HEK293 (cell line): Measurements from ENCODE around the gene RBCK1.
"Not testable (repeated sequence)": the region's sequence is repeated elsewhere in the genome, so short reads cannot be mapped to it uniquely, and the experiment has no call there.

Experiments used
- CTCF ChIA-PET: fragments of 350-600 bp; formaldehyde crosslinking; extraction: SDS; loops from one replicate; lab custom pipeline; 2021; ENCODE audit warnings: antibody characterized with exemption; lab: Yijun Ruan, JAX
- POLR2A ChIA-PET: fragments of 300-600 bp; formaldehyde crosslinking; extraction: SDS; loops from one replicate; lab custom pipeline; 2020; ENCODE audit warnings: antibody characterized with exemption, inconsistent platforms; lab: Yijun Ruan, JAX
- H3K27ac ChIP-seq: fragments of 200-500 bp; sonication (Bioruptor generic); 2 replicates; pipeline ENCODE4 v1.5.1; 2014; ENCODE audit warnings: low read depth, low read length, control low read depth, inconsistent platforms; ENCODE audit errors: extremely low read depth
- H3K36me3 ChIP-seq, 2 experiments: fragments of 200-500 bp in 1 of 2; sonication (Bioruptor generic) in 1 of 2; 1 replicate in 1 of 2; 2 replicates in 1 of 2; pipeline ENCODE4 v1.5.1; 2014 to 2017; ENCODE audit warnings: inconsistent platforms in 2 of 2, low read length in 2 of 2; ENCODE audit not compliant: control insufficient read depth in 2 of 2, insufficient read depth in 1 of 2
- H3K4me1 ChIP-seq: fragments of 200-500 bp; sonication (Bioruptor generic); 2 replicates; pipeline ENCODE4 v1.5.1; 2014; ENCODE audit warnings: mild to moderate bottlenecking, low read length, inconsistent platforms; ENCODE audit not compliant: control insufficient read depth, insufficient read depth
- H3K4me3 ChIP-seq: 2 replicates; pipeline ENCODE4 v1.5.1; 2011; ENCODE audit warnings: low read depth, mild to moderate bottlenecking, control low read depth, low read length, moderate library complexity
- H3K9me3 ChIP-seq: fragments of 200-500 bp; sonication (Bioruptor generic); 2 replicates; pipeline ENCODE4 v1.5.1; 2014; ENCODE audit warnings: low read depth, low read length, inconsistent platforms; ENCODE audit not compliant: control insufficient read depth, insufficient read depth
- KLF16 ChIP-seq: fragments of 450-650 bp; formaldehyde crosslinking; IDR thresholded peaks from 2 replicates; pipeline ENCODE4 v1.5.1; 2017; ENCODE audit warnings: missing biosample characterization, missing genetic modification characterization
- RBAK ChIP-seq: fragments of 450-650 bp; formaldehyde crosslinking; IDR thresholded peaks from 2 replicates; pipeline ENCODE4 v1.5.1; 2016; ENCODE audit warnings: missing biosample characterization, missing genetic modification characterization
- YY2 ChIP-seq: fragments of 450-650 bp; formaldehyde crosslinking; IDR thresholded peaks from 2 replicates; pipeline ENCODE4 v1.5.1; 2016; ENCODE audit warnings: missing biosample characterization, missing genetic modification characterization
- ZNF121 ChIP-seq: fragments of 450-650 bp; formaldehyde crosslinking; IDR thresholded peaks from 2 replicates; pipeline ENCODE4 v1.5.1; 2016; ENCODE audit warnings: missing biosample characterization, missing genetic modification characterization
- ZNF292 ChIP-seq: fragments of 450-650 bp; formaldehyde crosslinking; IDR thresholded peaks from 2 replicates; pipeline ENCODE4 v1.5.1; 2016; ENCODE audit warnings: low read depth, missing biosample characterization, missing genetic modification characterization, borderline replicate concordance
- ZNF518A ChIP-seq: fragments of 450-650 bp; formaldehyde crosslinking; conservative IDR thresholded peaks from 2 replicates; pipeline ENCODE4 v1.5.1; 2016; ENCODE audit warnings: low read depth, missing biosample characterization, missing genetic modification characterization
- ZNF621 ChIP-seq: fragments of 450-650 bp; formaldehyde crosslinking; IDR thresholded peaks from 2 replicates; pipeline ENCODE4 v1.5.1; 2017; ENCODE audit warnings: missing biosample characterization, missing genetic modification characterization
- ZNF664 ChIP-seq: fragments of 450-650 bp; formaldehyde crosslinking; IDR thresholded peaks from 2 replicates; pipeline ENCODE4 v1.5.1; 2016; ENCODE audit warnings: missing biosample characterization, missing genetic modification characterization
- ZNF777 ChIP-seq: fragments of 450-650 bp; formaldehyde crosslinking; IDR thresholded peaks from 2 replicates; pipeline ENCODE4 v1.5.1; 2017; ENCODE audit warnings: missing biosample characterization, missing genetic modification characterization, borderline replicate concordance

Gene RBCK1

DNA sequence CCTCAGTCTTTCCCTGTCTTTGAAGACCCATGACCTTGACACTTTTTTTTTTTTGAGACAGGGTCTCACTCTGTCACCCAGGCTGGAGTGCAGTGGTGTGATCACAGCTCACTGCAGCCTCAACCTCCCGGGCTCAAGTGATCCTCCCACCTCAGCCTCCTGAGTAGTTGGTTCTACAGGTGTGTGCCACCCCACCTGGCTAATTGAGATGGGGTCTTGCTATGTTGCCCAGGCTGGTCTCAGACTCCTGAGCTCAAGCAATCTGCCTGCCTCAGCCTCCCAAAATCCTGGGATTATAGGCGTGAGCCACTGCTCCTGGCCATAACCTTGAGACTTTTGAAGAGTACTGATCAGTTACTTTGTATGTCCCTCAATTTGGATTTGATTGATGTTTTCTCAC is 14.8 kb upstream of the RBCK1 start:
- H3K9me3 ChIP-seq, H3K27ac ChIP-seq, H3K4me3 ChIP-seq, H3K4me1 ChIP-seq: not testable (repeated sequence)
- peaks cover 40 to 83% of the 10 kb centered on the region in 2 experiments for H3K36me3 ChIP-seq
- ChIA-PET POLR2A (interaction anchor here (1.4 kb wide), 1 partner anchor 14 kb away, joined by 4 read pairs; no protein-coding TSS in a partner anchor), CTCF (interaction anchor here (0.6 to 1.5 kb wide), 6 partner anchors 9 to 65 kb away, joined by 3 to 4 read pairs (median 4); no protein-coding TSS in a partner anchor)
- TF ChIP-seq ZNF121 (tag by site-specific recombination): peak; percentile 83; the same call in 1 of the 2 replicates

DNA sequence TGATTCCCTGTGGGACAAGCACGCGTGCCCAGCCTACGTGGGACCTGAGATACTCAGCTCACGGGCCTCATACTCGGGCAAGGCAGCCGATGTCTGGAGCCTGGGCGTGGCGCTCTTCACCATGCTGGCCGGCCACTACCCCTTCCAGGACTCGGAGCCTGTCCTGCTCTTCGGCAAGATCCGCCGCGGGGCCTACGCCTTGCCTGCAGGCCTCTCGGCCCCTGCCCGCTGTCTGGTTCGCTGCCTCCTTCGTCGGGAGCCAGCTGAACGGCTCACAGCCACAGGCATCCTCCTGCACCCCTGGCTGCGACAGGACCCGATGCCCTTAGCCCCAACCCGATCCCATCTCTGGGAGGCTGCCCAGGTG is 11.9 kb upstream of the RBCK1 start:
- H3K4me1 ChIP-seq: no peaks in the 10 kb centered on the region
- no peaks in the 10 kb centered on the region for H3K9me3 ChIP-seq
- TF ChIP-seq ZNF777 (tag by site-specific recombination) (no peak), YY2 (no peak)
- POLR2A ChIA-PET: interaction anchor here (1.1 kb wide), 1 partner anchor 11 kb away, joined by 4 read pairs; no protein-coding TSS in a partner anchor
- CTCF ChIA-PET: no interaction called here
- peaks cover 36 to 60% of the 10 kb centered on the region in 2 experiments for H3K36me3 ChIP-seq
- H3K27ac ChIP-seq: no peak overlapping the region
- no peak overlapping the region for H3K4me3 ChIP-seq

DNA sequence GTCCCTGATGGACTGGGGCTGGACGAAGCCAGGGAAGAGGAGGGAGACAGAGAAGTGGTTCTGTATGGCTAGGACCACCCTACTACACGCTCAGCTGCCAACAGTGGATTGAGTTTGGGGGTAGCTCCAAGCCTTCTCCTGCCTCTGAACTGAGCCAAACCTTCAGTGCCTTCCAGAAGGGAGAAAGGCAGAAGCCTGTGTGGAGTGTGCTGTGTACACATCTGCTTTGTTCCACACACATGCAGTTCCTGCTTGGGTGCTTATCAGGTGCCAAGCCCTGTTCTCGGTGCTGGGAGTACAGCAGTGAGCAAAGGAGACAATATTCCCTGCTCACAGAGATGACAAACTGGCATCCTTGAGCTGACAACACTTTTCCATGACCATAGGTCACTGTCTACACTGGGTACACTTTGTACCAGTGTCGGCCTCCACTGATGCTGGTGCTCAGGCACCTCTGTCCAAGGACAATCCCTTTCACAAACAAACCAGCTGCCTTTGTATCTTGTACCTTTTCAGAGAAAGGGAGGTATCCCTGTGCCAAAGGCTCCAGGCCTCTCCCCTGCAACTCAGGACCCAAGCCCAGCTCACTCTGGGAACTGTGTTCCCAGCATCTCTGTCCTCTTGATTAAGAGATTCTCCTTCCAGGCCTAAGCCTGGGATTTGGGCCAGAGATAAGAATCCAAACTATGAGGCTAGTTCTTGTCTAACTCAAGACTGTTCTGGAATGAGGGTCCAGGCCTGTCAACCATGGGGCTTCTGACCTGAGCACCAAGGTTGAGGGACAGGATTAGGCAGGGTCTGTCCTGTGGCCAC is 11.3 kb upstream of the RBCK1 start:
- Histone ChIP-seq H3K4me1 (no peaks in the 10 kb centered on the region), H3K9me3 (no peaks in the 10 kb centered on the region), H3K36me3 (peaks cover 33 to 55% of the 10 kb centered on the region in 2 experiments), H3K4me3 (no peak overlapping the region), H3K27ac (no peak overlapping the region)
- no peak for TF ChIP-seq ZNF292 (tag by site-specific recombination)
- ChIA-PET CTCF (no interaction called here), POLR2A (interaction anchor here (0.6 to 1.1 kb wide), 2 partner anchors 11 to 19 kb away, joined by 3 to 4 read pairs; no protein-coding TSS in a partner anchor)

- H3K36me3 ChIP-seq: peaks cover 25 to 49% of the 10 kb centered on the region in 2 experiments
- no peak overlapping the region for H3K27ac ChIP-seq
- no peaks in the 10 kb centered on the region for H3K4me1 ChIP-seq
- CTCF ChIA-PET: interaction anchor here (0.5 to 1.1 kb wide), 2 partner anchors 18 to 43 kb away, joined by 3 to 7 read pairs; no protein-coding TSS in a partner anchor
- H3K4me3 ChIP-seq: no peak overlapping the region
- POLR2A ChIA-PET: interaction anchor here (0.6 to 1.8 kb wide), 2 partner anchors 10 to 19 kb away, joined by 3 to 8 read pairs; partner anchors contain the start of gene RBCK1
- H3K9me3 ChIP-seq: no peaks in the 10 kb centered on the region
- peak; percentile 72; the same call in 1 of the 2 replicates for TF ChIP-seq ZNF664 (tag by site-specific recombination)
- no peak for TF ChIP-seq ZNF621
Observed at GRCh38 chr20:397432-398237, 10.5 kb upstream of the RBCK1 start.

DNA sequence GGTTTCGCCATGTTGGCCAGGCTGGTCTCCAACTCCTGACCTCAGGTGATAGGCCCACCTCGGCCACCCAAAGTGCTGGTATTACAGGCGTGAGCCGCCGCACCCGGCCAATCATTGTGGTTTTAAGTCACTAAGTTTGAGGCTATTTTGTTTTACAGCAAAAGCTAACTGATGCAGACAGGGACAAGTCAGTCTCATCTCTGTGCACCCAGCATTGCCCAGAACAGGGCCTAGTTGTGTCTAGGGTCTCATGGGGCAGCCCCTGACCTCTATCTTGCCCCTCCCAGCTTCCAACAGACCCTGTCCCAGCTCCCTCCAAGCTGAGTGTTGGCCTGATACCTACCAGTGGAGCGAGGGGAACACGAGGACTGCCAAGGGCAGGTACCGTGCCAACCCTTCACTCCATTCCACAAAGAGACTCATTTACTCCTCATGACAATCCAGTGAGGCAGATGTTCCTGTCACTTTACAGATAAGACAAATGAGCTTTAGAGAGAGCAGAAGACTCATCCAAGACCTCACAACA is 8.9 kb upstream of the RBCK1 start:
- Histone ChIP-seq H3K4me3 (no peak overlapping the region), H3K9me3 (no peaks in the 10 kb centered on the region), H3K4me1 (no peaks in the 10 kb centered on the region), H3K27ac (no peak overlapping the region), H3K36me3 (peaks cover 13 to 35% of the 10 kb centered on the region in 2 experiments)
- no peak for TF ChIP-seq ZNF518A (tag by site-specific recombination)
- 0 out of 2 replicates have a peak, but pooled peaks have one; percentile 19 for TF ChIP-seq RBAK (tag by site-specific recombination)
- TF ChIP-seq KLF16: no peak
- POLR2A ChIA-PET: interaction anchor here (1.1 to 1.8 kb wide), 4 partner anchors 8 to 61 kb away, joined by 3 to 12 read pairs (median 8); partner anchors contain the start of gene RBCK1
- CTCF ChIA-PET: interaction anchor here (0.6 to 1.1 kb wide), 3 partner anchors 13 to 361 kb away, joined by 3 to 7 read pairs (median 3); no protein-coding TSS in a partner anchor
